Astrocyte (in vitro differentiated cells and primary cell): ENCODE measurements around the gene MIPOL1. TPM values are rescaled to one million over a fixed set of nuclear protein-coding genes. Genes with fewer than 3 reads are reported as not detected.

Source experiments
- DNase-seq: peaks from one replicate; pipeline ENCODE4 v3.0.0-alpha.2; 2010; ENCODE audit warnings: low read depth
- FAIRE-seq: peaks from 2 replicates; lab custom pipeline; 2011; peaks lifted over from hg19 to GRCh38; lab: Jason Lieb, UNC
- H2AFZ ChIP-seq: 2 replicates; pipeline ENCODE4 v1.6.0; 2012; ENCODE audit warnings: low read depth, low read length, inconsistent platforms
- H3K27ac ChIP-seq: 2 replicates; pipeline ENCODE4 v1.5.1; 2011; ENCODE audit warnings: low read depth, low read length, inconsistent platforms
- H3K27me3 ChIP-seq: 2 replicates; pipeline ENCODE4 v1.6.0; 2011; ENCODE audit warnings: low read length, inconsistent platforms; ENCODE audit not compliant: insufficient read depth
- H3K36me3 ChIP-seq: 2 replicates; pipeline ENCODE4 v1.5.1; 2011; ENCODE audit warnings: low read length, inconsistent platforms; ENCODE audit not compliant: insufficient read depth
- H3K4me1 ChIP-seq: 2 replicates; pipeline ENCODE4 v1.5.1; 2011; ENCODE audit warnings: low read length, inconsistent platforms; ENCODE audit not compliant: insufficient read depth
- H3K4me2 ChIP-seq: 2 replicates; pipeline ENCODE4 v1.6.0; 2012; ENCODE audit warnings: low read length, inconsistent platforms
- H3K4me3 ChIP-seq: 2 replicates; pipeline ENCODE4 v1.5.1; 2011; ENCODE audit warnings: low read depth, mild to moderate bottlenecking, low read length, inconsistent platforms; ENCODE audit not compliant: insufficient read depth
- H3K79me2 ChIP-seq: 2 replicates; pipeline ENCODE4 v1.6.0; 2012; ENCODE audit warnings: mild to moderate bottlenecking, low read length, inconsistent platforms; ENCODE audit not compliant: insufficient read depth
- H3K9ac ChIP-seq: 2 replicates; pipeline ENCODE4 v1.6.0; 2012; ENCODE audit warnings: mild to moderate bottlenecking, low read length, inconsistent platforms
- H3K9me3 ChIP-seq: 2 replicates; pipeline ENCODE4 v1.5.1; 2012; ENCODE audit warnings: low read depth, mild to moderate bottlenecking, low read length, inconsistent platforms; ENCODE audit not compliant: insufficient read depth
- H4K20me1 ChIP-seq: 2 replicates; pipeline ENCODE4 v1.6.0; 2012; ENCODE audit warnings: low read length, inconsistent platforms; ENCODE audit not compliant: insufficient read depth
- H3K27ac Mint-ChIP-seq: one replicate; pipeline ENCODE4 v1.8.0; 2021; ENCODE audit warnings: mild to moderate bottlenecking, mixed read lengths; ENCODE audit not compliant: unreplicated experiment
- H3K27me3 Mint-ChIP-seq: one replicate; pipeline ENCODE4 v1.8.0; 2021; ENCODE audit warnings: low read depth, mixed read lengths; ENCODE audit not compliant: unreplicated experiment
- H3K36me3 Mint-ChIP-seq: one replicate; pipeline ENCODE4 v1.8.0; 2021; ENCODE audit warnings: low read depth, mixed read lengths; ENCODE audit not compliant: unreplicated experiment
- H3K4me1 Mint-ChIP-seq: one replicate; pipeline ENCODE4 v1.8.0; 2021; ENCODE audit warnings: low read depth, mixed read lengths; ENCODE audit not compliant: unreplicated experiment
- H3K4me3 Mint-ChIP-seq: one replicate; pipeline ENCODE4 v1.8.0; 2021; ENCODE audit warnings: mild to moderate bottlenecking, moderate library complexity, mixed read lengths; ENCODE audit not compliant: unreplicated experiment
- H3K9me3 Mint-ChIP-seq: one replicate; pipeline ENCODE4 v1.8.0; 2021; ENCODE audit warnings: mild to moderate bottlenecking, mixed read lengths; ENCODE audit not compliant: unreplicated experiment
- EZH2 ChIP-seq: IDR thresholded peaks from 2 replicates; pipeline ENCODE4 v1.6.1; 2012; ENCODE audit warnings: mild to moderate bottlenecking, low read length, inconsistent platforms; ENCODE audit not compliant: insufficient read depth
- total RNA-seq: library from RNA; stranded (reverse); gene quantifications from 2 replicates; pipeline ENCODE4 v1.2.1, GENCODE V29; 2021
- TF ChIP-seq, protein P1 (sequence below): IDR thresholded peaks from 2 replicates; pipeline ENCODE4 v1.5.1; 2011; ENCODE audit warnings: low read depth, mild to moderate bottlenecking, inconsistent platforms, low read length, moderate library complexity; ENCODE audit not compliant: insufficient read depth

Gene MIPOL1
- total RNA-seq, 1 donor from 2014 or later = 15.7 TPM

DNA sequence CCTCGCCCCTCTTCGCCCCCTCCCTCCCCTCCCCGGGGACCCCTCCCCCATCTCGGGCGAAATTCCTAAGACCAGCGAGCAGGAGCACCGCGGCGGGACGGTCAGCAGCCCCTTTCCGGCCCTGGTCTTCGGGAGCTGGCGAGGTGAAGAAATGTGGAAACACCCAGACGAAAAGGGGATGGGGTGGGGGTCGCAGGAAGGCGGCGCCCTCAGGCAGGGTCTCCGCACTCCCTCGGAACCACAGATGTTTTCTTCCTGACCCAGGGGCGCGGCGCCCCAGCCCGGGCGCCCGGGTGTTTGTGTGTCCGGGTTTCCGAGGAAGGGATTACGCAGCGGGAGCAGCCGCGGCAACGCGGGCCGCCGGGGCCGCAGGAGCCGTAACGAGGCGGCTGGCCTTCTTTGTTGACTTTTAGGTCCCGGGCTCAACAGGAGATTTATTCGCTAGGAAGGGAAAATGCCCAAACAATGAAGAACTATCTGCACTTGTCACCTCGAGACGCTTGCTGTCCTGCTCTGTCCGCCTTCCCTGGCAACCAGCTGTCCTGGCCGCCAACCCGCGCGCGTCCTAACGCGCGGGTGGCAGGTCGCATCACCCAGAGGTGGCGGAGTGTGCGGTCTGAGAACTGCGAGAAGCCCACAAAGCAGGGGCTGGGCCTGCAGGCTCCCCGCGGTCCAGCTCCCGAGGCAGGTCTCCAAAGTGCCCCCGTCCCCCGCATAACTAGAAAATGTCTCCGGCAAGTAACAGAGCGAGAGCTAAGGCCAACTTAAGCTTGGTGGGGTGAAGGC lies 390.3 kb downstream of the MIPOL1 start:
- H3K27me3 Mint-ChIP-seq = peaks cover 73% of the 10 kb centered on the region
- FAIRE-seq (no peak), DNase-seq (no peak)
- Histone ChIP-seq H3K9me3 (no peaks in the 10 kb centered on the region), H3K79me2 (no peaks in the 10 kb centered on the region), H3K27ac (no peak overlapping the region), H3K27me3 (peaks cover 97% of the 10 kb centered on the region), H3K4me2 (peak overlapping the region; percentile 38), H2AFZ (no peak overlapping the region), H3K36me3 (no peaks in the 10 kb centered on the region), H3K4me3 (no peak overlapping the region), H3K9ac (no peak overlapping the region), H4K20me1 (peaks cover 12% of the 10 kb centered on the region), H3K4me1 (peaks cover 8% of the 10 kb centered on the region)
- peak; percentile 96 for TF ChIP-seq EZH2
- TF ChIP-seq, protein P1, sequence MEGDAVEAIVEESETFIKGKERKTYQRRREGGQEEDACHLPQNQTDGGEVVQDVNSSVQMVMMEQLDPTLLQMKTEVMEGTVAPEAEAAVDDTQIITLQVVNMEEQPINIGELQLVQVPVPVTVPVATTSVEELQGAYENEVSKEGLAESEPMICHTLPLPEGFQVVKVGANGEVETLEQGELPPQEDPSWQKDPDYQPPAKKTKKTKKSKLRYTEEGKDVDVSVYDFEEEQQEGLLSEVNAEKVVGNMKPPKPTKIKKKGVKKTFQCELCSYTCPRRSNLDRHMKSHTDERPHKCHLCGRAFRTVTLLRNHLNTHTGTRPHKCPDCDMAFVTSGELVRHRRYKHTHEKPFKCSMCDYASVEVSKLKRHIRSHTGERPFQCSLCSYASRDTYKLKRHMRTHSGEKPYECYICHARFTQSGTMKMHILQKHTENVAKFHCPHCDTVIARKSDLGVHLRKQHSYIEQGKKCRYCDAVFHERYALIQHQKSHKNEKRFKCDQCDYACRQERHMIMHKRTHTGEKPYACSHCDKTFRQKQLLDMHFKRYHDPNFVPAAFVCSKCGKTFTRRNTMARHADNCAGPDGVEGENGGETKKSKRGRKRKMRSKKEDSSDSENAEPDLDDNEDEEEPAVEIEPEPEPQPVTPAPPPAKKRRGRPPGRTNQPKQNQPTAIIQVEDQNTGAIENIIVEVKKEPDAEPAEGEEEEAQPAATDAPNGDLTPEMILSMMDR = no peak
- H3K4me3 Mint-ChIP-seq = peak overlapping the region; percentile 43
- H3K36me3 Mint-ChIP-seq = peaks cover 3% of the 10 kb centered on the region
- peaks cover 8% of the 10 kb centered on the region for H3K9me3 Mint-ChIP-seq
- no peak overlapping the region for H3K27ac Mint-ChIP-seq
- H3K4me1 Mint-ChIP-seq = peaks cover 3% of the 10 kb centered on the region

DNA sequence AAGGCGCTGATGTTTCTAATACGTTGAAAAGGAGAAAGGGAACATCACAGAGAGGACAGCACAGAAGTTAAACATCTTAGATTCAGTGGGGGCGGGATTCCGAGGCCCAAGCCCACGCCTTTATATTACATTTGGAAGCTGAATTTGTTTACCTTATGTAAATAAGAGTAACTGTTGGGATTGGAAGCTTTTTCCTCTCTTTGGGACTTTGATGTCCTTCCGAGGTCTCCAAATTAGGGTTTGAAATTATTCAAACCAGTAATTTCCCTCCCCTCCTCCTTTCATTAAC lies 390.9 kb downstream of the MIPOL1 start:
- Histone ChIP-seq H3K9me3 (no peaks in the 10 kb centered on the region), H4K20me1 (peaks cover 12% of the 10 kb centered on the region), H3K36me3 (no peaks in the 10 kb centered on the region), H3K4me3 (no peak overlapping the region), H3K27me3 (peaks cover 99% of the 10 kb centered on the region), H3K4me1 (peaks cover 2% of the 10 kb centered on the region), H3K79me2 (no peaks in the 10 kb centered on the region), H3K27ac (no peak overlapping the region), H3K9ac (no peak overlapping the region), H2AFZ (no peak overlapping the region), H3K4me2 (peak overlapping the region; percentile 38)
- H3K27ac Mint-ChIP-seq = peak overlapping the region; percentile 58
- peak; percentile 63 for TF ChIP-seq EZH2
- TF ChIP-seq, protein P1 = no peak
- H3K27me3 Mint-ChIP-seq = peaks cover 79% of the 10 kb centered on the region
- FAIRE-seq (no peak), DNase-seq (no peak)
- H3K4me1 Mint-ChIP-seq = peaks cover 3% of the 10 kb centered on the region
- H3K9me3 Mint-ChIP-seq = peaks cover 8% of the 10 kb centered on the region
- H3K36me3 Mint-ChIP-seq = peaks cover 3% of the 10 kb centered on the region
- peak overlapping the region; percentile 43 for H3K4me3 Mint-ChIP-seq
